Prostate gland (tissue), 2 donors: ENCODE data around the gene M1AP. TPM values are rescaled to one million over a fixed set of nuclear protein-coding genes. Genes with fewer than 3 reads are reported as not detected.
A peak's percentile ranks its signal among the peaks of the same experiment; 100 is the strongest.

Experiments used
- DNase-seq: peaks from one replicate; pipeline ENCODE4 v3.0.0-alpha.2; 2019; ENCODE audit warnings: low spot score
- H3K27ac ChIP-seq, 2 donors: fragments of 200-600 bp; sonication (generic); 2 replicates each; pipeline ENCODE4 v1.5.1; 2017 to 2019
- H3K27me3 ChIP-seq: fragments of 200-600 bp; sonication (generic); replicated peaks from 2 replicates; pipeline ENCODE4 v1.5.1; 2019; ENCODE audit not compliant: insufficient read depth
- H3K36me3 ChIP-seq, 2 donors: fragments of 200-600 bp; sonication (generic); 1 replicate in 1 of 2; 2 replicates in 1 of 2; pipeline versions ENCODE4 v1.5.1 to v1.8.1; 2017 to 2019
- H3K4me1 ChIP-seq: fragments of 200-600 bp; sonication (generic); replicated peaks from 2 replicates; pipeline ENCODE4 v1.5.1; 2019
- H3K4me3 ChIP-seq, 2 donors: fragments of 200-600 bp; sonication (generic); 2 replicates each; pipeline ENCODE4 v1.5.1; 2017 to 2019
- H3K9me3 ChIP-seq: fragments of 200-600 bp; sonication (generic); 2 replicates; pipeline ENCODE4 v1.5.1; 2017
- POLR2A ChIP-seq: fragments of 450-650 bp; IDR thresholded peaks from one replicate; pipeline ENCODE4 v1.6.1; 2016; ENCODE audit warnings: antibody characterized with exemption, mild to moderate bottlenecking
- POLR2AphosphoS5 ChIP-seq: sonication (generic); formaldehyde crosslinking; IDR thresholded peaks from one replicate; pipeline ENCODE4 v1.6.1; 2017; ENCODE audit warnings: antibody characterized with exemption
- WGBS: methylation state at CpG from one replicate; pipeline ENCODE4 v1.1.5; 2018; 5-methylcytosine and 5-hydroxymethylcytosine counted together
- intact Hi-C: fragments of 100-400 bp; cut with DNase I; formaldehyde crosslinking; loops from one replicate; pipeline ENCODE4 v1.14.2; 2022
- total RNA-seq, 2 donors: library from RNA; depleted of rRNA; stranded (reverse); fragments of >200 nt; gene quantifications; one replicate each; pipeline ENCODE4 v1.1.0, GENCODE V29; 2016
- TF ChIP-seq, protein P1 (sequence below), 4 experiments: fragments of 200-600 bp in 2 of 4; fragments of 450-650 bp in 2 of 4; sonication (generic) in 2 of 4; IDR thresholded peaks; 1 replicate in 3 of 4; 2 replicates in 1 of 4; pipeline ENCODE4 v1.5.1; 2016 to 2019; ENCODE audit warnings: antibody characterized with exemption in 4 of 4, mild to moderate bottlenecking in 2 of 4, moderate library complexity in 2 of 4

Gene M1AP
- total RNA-seq, 2 donors from 2014 or later, result 0.18 to 10.9 TPM

DNA sequence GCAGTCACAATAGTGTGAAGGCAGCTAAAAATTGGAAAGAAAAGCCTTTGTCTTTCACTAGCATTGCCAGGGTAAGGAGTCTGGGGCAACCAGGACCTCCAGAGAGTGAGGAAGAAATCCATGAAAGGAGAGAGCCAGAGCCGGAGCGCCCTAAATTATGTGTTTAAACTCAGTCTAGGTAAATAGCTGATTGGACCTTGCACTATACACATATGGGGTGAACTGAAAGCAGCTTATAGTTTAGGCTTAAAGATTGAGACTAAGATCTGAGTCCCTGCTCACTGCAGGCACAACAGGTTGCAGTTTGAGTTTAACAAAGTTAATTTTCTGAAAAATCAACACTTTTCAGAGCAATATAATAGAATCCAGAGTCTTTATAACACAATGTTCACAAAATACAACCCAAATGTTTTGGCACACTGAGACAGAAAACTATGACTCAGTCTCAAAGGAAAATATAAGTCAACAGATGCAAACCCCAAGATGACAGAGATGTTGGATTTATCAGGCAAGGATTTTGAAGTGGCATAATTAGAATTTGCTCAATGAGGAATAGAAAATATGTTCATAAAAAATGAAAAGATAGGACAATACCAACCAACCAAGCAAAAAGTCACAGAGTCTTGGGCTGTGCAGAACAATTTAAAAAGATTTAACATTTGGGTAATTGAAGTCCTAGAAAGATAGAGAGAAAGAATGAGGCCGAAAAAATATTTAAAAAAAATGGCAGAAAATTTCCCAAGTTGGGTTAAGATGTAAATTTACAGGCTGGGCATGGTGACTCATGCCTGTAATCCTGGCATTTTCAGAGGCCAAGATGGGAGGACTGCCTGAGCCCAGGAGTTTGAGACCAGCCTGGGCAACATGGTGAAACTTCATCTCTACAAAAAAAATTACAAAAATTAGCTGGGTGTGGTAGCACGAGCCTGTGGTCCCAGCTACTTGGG is 54.0 kb downstream of the M1AP start:
- no peaks in the 10 kb centered on the region for H3K4me1 ChIP-seq
- no peak overlapping the region for H3K4me3 ChIP-seq
- 80% methylated on average over 4 of the region's 4 CpGs for WGBS
- H3K36me3 ChIP-seq, result no peaks in the 10 kb centered on the region
- intact Hi-C loops, result no loop called here
- TF ChIP-seq POLR2A (no peak), POLR2AphosphoS5 (no peak)
- TF ChIP-seq, protein P1, sequence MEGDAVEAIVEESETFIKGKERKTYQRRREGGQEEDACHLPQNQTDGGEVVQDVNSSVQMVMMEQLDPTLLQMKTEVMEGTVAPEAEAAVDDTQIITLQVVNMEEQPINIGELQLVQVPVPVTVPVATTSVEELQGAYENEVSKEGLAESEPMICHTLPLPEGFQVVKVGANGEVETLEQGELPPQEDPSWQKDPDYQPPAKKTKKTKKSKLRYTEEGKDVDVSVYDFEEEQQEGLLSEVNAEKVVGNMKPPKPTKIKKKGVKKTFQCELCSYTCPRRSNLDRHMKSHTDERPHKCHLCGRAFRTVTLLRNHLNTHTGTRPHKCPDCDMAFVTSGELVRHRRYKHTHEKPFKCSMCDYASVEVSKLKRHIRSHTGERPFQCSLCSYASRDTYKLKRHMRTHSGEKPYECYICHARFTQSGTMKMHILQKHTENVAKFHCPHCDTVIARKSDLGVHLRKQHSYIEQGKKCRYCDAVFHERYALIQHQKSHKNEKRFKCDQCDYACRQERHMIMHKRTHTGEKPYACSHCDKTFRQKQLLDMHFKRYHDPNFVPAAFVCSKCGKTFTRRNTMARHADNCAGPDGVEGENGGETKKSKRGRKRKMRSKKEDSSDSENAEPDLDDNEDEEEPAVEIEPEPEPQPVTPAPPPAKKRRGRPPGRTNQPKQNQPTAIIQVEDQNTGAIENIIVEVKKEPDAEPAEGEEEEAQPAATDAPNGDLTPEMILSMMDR (IDR thresholded peaks at IDR 0.05), result no peak
- no peak for DNase-seq
- peaks cover 3% of the 10 kb centered on the region for H3K27me3 ChIP-seq
- no peak overlapping the region for H3K27ac ChIP-seq
- no peaks in the 10 kb centered on the region for H3K9me3 ChIP-seq

DNA sequence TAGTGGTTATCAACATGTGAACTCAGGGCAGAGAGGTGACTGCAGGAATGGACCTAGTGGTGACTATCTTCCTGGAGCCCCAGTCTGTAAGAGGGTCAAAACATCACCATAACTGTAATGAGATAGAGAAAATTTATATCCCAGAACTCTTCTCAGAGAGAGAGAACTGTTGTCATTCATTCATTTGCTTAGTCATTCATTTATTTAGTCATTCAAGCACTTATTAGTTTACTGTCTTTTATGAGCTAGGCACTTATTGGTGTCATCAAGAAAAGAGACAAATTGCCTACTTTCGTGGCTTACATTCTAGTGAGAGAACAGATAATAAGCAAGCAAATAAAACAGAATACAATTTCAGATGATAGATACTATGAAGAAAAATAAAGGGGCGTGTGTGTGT is 59.5 kb downstream of the M1AP start:
- Histone ChIP-seq H3K9me3 (no peaks in the 10 kb centered on the region), H3K36me3 (no peaks in the 10 kb centered on the region), H3K4me3 (no peak overlapping the region), H3K4me1 (no peaks in the 10 kb centered on the region), H3K27ac (no peak overlapping the region), H3K27me3 (peaks cover 3% of the 10 kb centered on the region)
- DNase-seq, result no peak
- TF ChIP-seq POLR2AphosphoS5 (no peak), POLR2A (no peak)
- TF ChIP-seq, protein P1 (IDR thresholded peaks at IDR 0.05), result no peak
- 44% methylated on average over 2 of the region's 2 CpGs for WGBS
- intact Hi-C loops, result loop anchor here (10.0 kb wide), 1 partner anchor 64 kb away; the partner anchor contains the start of genes AUP1, DQX1 and HTRA2

DNA sequence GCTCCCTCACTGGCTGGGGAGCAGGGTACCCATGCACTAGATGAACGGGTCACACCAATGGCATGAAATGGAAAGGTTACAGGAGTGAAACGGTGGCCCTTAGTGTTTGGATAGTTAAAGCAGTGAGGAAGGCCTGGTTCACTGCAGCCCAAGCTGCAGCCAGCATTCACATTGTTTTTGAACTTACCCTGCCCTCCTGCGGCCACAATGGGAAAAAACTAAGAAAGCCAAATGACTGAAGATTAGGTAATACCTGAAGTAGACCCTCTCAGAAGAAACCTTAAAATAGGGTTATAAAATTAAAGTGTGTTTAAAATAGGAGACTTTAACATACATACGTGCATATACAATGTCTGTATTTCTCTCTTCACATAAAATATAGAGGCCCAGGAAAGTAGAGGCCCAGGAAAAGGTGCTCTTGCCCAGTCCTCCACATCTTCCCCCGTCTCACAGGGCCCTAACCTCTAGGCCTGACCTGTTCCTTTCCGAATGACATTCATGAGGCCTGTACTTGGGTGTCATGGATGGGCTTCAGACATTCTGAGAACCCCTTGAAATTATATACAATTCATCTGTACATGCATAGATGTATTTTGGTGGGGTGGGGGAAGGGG is 60.4 kb downstream of the M1AP start:
- DNase-seq, result peak; percentile 63
- intact Hi-C loops, result loop anchor here (2.0 to 10.0 kb wide), 2 partner anchors 63 to 105 kb away; partner anchors contain the start of genes AUP1, CCDC142, DQX1 and HTRA2
- 23% methylated on average over 6 of the region's 6 CpGs for WGBS
- no peaks in the 10 kb centered on the region for H3K36me3 ChIP-seq
- no peaks in the 10 kb centered on the region for H3K9me3 ChIP-seq
- TF ChIP-seq POLR2A (no peak), POLR2AphosphoS5 (peak; percentile 36)
- TF ChIP-seq, protein P1 (IDR thresholded peaks at IDR 0.05), result peak in 3 of 4 experiments; percentile 21 to 75 (median 70)
- no peaks in the 10 kb centered on the region for H3K27me3 ChIP-seq
- no peak overlapping the region for H3K4me3 ChIP-seq
- no peak overlapping the region for H3K27ac ChIP-seq
- H3K4me1 ChIP-seq, result no peaks in the 10 kb centered on the region

DNA sequence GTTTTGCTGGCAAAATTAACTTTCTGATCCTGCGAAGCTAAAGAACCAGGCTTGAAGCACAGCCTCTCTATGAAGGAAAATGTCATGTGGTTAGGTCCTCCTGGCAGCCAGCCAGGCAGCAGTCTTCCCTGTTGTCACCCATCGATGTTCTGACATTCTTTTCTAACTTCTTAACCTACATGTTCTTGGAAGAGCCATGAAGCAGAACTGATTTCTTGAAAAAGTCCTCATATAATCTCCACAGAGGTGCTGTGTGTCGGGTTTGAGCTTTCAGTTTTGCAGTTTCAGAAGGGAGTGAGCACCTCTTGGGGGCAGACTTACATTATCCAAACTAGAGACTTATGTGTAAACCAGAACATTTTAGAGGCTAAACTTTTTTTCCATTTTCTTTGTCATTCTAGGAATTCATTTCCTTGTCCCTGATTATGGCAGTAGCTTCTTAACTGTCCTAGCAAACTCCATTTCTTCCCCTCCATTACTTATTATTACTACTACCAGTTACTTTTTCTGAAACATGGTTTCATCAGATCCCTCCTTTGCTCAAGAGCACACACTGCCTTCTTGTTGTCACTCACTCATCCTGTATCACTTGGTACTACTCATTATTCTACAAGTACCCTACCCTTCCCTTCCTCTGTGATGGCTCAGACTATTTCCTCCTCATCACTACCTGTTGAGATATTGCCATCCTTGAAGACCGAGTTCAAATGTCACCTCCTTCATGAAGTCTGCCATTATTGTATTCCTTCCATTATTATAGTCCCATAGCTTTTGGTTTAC is 62.5 kb downstream of the M1AP start:
- Histone ChIP-seq H3K36me3 (no peaks in the 10 kb centered on the region), H3K27ac (no peak overlapping the region), H3K27me3 (no peaks in the 10 kb centered on the region), H3K9me3 (no peaks in the 10 kb centered on the region), H3K4me3 (no peak overlapping the region), H3K4me1 (no peaks in the 10 kb centered on the region)
- WGBS, result 54% methylated on average over 4 of the region's 4 CpGs
- no peak for TF ChIP-seq POLR2AphosphoS5
- TF ChIP-seq POLR2A, result no peak
- TF ChIP-seq, protein P1 (IDR thresholded peaks at IDR 0.05), result no peak
- intact Hi-C loops, result loop anchor here (2.0 to 10.0 kb wide), 2 partner anchors 61 to 103 kb away; partner anchors contain the start of genes AUP1, CCDC142, DQX1 and HTRA2
- DNase-seq, result no peak
